ENCODE data around the gene ABCA12.

Gene ABCA12

DNA sequence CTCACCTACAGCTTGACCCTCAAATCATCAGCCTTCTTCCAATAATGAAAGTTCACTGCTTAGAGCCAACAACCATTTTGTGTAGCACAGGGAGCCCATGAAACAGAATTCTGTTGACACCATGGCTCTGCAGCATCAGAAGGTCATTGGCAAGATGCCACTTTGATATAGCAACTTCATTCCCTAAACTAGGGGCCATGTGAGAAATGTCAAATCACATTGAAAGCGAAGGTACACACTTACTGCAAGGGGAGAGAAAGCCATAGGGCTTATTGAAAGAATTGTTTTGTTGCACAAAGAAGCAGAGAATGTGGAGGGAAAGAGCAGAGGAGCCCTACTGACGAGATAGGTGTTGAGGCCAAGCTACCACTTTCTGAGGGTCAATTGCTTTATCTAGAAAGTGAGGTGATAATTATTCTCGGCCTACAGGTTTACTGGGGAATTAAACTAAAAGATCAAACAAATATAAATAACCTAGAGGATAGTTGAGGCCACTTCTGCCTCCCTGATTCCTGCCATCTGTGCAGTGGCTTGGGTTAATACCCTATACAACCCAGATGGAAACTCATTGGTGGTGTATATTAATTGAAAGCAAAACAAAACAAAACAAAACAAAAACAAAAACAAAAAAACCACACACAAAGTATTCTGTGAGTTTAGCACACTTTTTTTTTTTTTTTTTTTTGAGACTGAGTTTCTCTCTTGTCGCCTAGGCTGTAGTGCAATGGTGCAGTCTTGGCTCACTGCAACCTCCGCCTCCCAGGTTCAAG lies 5.9 kb upstream of the ABCA12 start:
- no peak for DNase-seq (ENCODE audit: low spot score)
- TF ChIP-seq, protein P1, sequence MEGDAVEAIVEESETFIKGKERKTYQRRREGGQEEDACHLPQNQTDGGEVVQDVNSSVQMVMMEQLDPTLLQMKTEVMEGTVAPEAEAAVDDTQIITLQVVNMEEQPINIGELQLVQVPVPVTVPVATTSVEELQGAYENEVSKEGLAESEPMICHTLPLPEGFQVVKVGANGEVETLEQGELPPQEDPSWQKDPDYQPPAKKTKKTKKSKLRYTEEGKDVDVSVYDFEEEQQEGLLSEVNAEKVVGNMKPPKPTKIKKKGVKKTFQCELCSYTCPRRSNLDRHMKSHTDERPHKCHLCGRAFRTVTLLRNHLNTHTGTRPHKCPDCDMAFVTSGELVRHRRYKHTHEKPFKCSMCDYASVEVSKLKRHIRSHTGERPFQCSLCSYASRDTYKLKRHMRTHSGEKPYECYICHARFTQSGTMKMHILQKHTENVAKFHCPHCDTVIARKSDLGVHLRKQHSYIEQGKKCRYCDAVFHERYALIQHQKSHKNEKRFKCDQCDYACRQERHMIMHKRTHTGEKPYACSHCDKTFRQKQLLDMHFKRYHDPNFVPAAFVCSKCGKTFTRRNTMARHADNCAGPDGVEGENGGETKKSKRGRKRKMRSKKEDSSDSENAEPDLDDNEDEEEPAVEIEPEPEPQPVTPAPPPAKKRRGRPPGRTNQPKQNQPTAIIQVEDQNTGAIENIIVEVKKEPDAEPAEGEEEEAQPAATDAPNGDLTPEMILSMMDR (IDR thresholded peaks at IDR 0.05; ENCODE audit: extremely low read depth, missing control alignments) = no peak

DNA sequence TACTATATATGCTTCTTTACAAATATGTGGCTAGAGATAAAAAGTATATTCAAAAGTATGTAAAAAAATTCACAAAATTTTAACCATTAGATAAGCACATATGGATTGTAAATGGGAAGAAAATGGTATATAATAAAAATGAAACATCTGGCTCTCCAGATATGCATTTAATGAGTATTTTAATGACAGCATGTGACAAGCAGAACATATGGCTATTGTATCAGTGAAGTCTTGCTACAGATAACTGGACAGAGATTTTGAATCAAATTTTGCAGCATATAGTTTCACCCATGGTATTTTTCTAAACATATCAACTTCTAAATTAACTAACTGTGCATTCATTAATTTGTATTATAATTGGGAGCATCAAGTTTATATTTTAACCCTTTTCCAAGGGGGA lies 5.0 kb upstream of the ABCA12 start:
- TF ChIP-seq, protein P1 (IDR thresholded peaks at IDR 0.05; ENCODE audit: extremely low read depth, missing control alignments) = no peak

DNA sequence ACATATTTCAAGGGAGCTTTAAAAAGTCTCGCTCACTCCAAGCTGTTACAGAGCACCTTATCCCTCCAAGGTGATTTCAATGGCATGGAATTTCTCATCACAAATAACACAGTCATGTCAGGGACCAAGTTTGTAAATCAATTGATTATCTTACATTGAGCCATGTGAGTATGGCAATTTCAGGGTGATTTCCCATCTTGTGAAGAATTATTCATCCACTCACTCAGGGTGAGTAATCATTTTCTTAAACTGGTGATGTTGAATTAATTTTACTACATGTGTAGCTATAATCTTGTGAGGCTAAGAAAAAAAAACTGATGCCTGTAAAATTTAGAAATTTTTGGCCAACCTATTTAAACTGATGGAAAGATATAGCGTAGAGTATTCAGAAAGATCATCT lies 3.3 kb upstream of the ABCA12 start:
- no peak for DNase-seq (ENCODE audit: low spot score)
- TF ChIP-seq, protein P1 (IDR thresholded peaks at IDR 0.05; ENCODE audit: extremely low read depth, missing control alignments) = no peak

More for the DNA sequence above, 5.0 kb upstream of the ABCA12 start:
- no peak for DNase-seq (ENCODE audit: low spot score)

DNA sequence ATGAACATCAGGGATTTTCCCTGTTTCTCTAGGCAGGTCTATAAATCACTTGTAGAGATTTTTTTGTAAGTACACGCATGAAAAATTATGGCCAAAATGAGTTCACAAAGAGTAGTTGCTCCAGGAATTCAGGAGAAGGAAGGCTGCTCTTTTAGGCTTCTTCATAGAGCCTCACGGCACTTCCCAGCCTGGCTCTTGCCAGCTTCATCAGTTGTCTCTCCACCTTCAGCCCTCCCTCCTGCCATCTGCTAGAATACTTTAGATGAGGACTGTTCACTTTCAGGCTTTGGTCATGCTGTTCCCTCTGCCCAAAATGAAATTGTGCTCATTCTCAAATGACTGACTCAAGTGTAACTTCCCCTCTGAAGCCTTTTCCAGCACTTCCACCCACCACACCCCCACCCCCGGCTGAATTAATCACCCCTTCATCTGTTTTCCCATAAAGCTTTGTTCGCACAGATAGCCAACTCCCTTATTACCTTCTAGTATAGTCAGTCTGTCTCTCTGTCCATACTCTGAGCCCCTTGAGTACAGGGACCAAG lies 1.8 kb upstream of the ABCA12 start:
- DNase-seq (ENCODE audit: low spot score) = no peak
- TF ChIP-seq, protein P1 (IDR thresholded peaks at IDR 0.05; ENCODE audit: extremely low read depth, missing control alignments) = no peak

DNA sequence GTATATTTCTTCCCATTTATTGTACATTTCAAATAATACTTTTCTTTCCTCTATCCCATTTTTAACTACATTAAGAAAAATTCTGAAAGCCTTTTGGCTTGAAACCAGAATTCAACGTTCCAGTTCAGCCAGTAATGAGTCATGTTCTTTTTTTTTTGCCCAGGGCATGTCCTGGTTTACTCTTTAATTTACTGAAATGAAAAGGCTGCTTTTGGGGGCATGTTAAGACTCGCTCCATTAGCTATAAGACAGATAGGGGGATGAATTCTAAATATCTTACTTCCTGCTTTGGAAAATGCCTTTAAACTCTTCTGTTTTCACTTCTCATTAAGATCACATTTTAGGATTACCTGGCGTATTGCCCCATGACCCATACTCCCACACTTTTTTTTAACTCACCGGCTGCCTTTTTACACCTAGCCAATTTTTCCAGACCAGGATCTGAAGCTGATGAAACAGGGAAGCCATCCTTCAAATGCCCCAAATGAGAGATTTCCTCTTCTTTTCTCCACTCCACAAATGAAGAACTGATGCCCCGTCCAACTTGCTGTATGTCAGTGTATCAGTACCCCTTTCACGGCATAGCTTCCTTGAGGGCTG lies 585 bp downstream of the ABCA12 start:
- TF ChIP-seq, protein P1 (IDR thresholded peaks at IDR 0.05; ENCODE audit: extremely low read depth, missing control alignments) = no peak
- DNase-seq (ENCODE audit: low spot score) = no peak

DNA sequence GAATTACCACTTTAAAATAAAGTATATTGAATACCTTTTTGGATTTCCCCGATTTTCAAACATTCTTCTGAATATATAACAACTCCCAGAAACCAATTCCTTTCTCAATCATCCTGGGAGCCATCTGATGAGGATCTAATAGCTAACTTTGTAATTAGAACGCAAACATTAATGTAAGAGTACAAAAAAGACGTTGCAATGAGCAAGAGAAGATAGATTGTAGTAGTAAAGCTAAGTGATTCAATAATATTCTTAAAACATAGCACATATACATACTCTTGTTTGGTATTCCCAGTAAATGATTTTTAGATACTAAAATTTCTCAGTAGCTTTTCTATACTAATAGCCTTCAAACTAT lies 1.1 kb downstream of the ABCA12 start:
- TF ChIP-seq, protein P1 (IDR thresholded peaks at IDR 0.05; ENCODE audit: extremely low read depth, missing control alignments) = no peak
- no peak for DNase-seq (ENCODE audit: low spot score)

DNA sequence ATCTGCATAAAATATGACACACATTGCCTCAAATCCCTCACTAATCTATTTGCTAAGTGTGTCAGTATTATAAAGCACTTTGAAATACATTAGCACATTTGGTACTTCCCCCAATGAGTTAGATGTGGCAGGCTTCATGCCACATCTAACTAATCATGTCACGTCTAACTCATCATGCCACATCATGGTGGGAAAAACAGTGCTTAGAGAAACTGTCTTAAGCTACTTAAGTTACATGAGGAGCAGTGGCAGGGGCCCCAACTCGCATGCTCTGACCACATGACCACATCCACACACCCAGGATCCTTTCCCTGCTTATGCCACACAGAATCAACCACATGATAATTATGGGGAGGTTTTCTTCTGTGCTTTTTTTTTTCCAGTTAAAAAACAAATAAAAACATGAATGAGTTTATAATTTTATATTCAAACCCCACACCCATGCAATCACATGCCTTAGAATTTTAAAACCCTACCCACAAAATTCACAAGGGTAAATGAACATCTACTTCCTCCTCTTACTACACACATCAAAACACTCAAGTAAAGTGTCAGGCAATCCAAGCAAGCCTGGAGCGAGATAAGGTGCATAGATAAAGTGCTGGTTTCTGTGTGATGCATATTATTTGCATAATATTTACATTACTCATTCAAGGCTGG lies 1.6 kb downstream of the ABCA12 start:
- no peak for DNase-seq (ENCODE audit: low spot score)
- TF ChIP-seq, protein P1 (IDR thresholded peaks at IDR 0.05; ENCODE audit: extremely low read depth, missing control alignments) = no peak
